HTERT RPE-1 (cell line): Measurements from ENCODE around the gene RECK.
"Not testable (repeated sequence)": the region's sequence is repeated elsewhere in the genome, so short reads cannot be mapped to it uniquely, and the experiment has no call there.

ENCODE experiments used
- in situ Hi-C: fragments of 300-500 bp; cut with MboI; formaldehyde crosslinking; loops from 4 replicates; pipeline ENCODE4 v1.14.3; 2020; ENCODE audit warnings: low sequenced_read_pairs

RECK gene

GRCh38 chr9:36152741-36153438, 116.2 kb downstream of the RECK start:
- in situ Hi-C loops: no loop called here

- in situ Hi-C loops: no loop called here
These were observed 117.0 kb downstream of the RECK start for GRCh38 chr9:36153746-36154145.

- in situ Hi-C loops: no loop called here
These were observed 117.7 kb downstream of the RECK start for GRCh38 chr9:36154331-36154952.

- in situ Hi-C loops: no loop called here
These were observed 119.4 kb downstream of the RECK start for GRCh38 chr9:36156116-36156515.

GRCh38 chr9:36158122-36158521, 121.4 kb downstream of the RECK start:
- in situ Hi-C loops: no loop called here

GRCh38 chr9:36158917-36159316, 122.2 kb downstream of the RECK start:
- in situ Hi-C loops: no loop called here

- in situ Hi-C loops: not testable (repeated sequence)
These were observed 122.8 kb downstream of the RECK start for GRCh38 chr9:36159509-36159908.

GRCh38 chr9:36160126-36160525, 123.4 kb downstream of the RECK start:
- in situ Hi-C loops: not testable (repeated sequence)

- in situ Hi-C loops: no loop called here
These were observed 124.5 kb downstream of the RECK start for GRCh38 chr9:36161187-36161586.

- in situ Hi-C loops: no loop called here
These were observed 125.6 kb downstream of the RECK start for GRCh38 chr9:36162211-36162738.

- in situ Hi-C loops: no loop called here
These were observed 126.5 kb downstream of the RECK start for GRCh38 chr9:36163049-36163785.

- in situ Hi-C loops: no loop called here
These were observed 127.1 kb downstream of the RECK start for GRCh38 chr9:36163786-36164170.

- in situ Hi-C loops: no loop called here
These were observed 127.7 kb downstream of the RECK start for GRCh38 chr9:36164372-36164771.

- in situ Hi-C loops: no loop called here
These were observed 128.3 kb downstream of the RECK start for GRCh38 chr9:36164989-36165388.

- in situ Hi-C loops: no loop called here
These were observed 129.1 kb downstream of the RECK start for GRCh38 chr9:36165826-36166167.

GRCh38 chr9:36166168-36166927, 129.6 kb downstream of the RECK start:
- in situ Hi-C loops: no loop called here

- in situ Hi-C loops: no loop called here
These were observed 132.5 kb downstream of the RECK start, which contains the start of gene CCIN for GRCh38 chr9:36169166-36169565. Gene CCIN, plus strand, starts transcription at chr9:36169388. Its CDS starts 115 bp downstream, at chr9:36169503.

- in situ Hi-C loops: no loop called here
These were observed 133.0 kb downstream of the RECK start for GRCh38 chr9:36169708-36170107.

GRCh38 chr9:36170531-36170930, 133.8 kb downstream of the RECK start:
- in situ Hi-C loops: no loop called here

- in situ Hi-C loops: no loop called here
These were observed 137.1 kb downstream of the RECK start for GRCh38 chr9:36173861-36174260.
